GM20431 (cell line): ENCODE results near the gene SPACDR.

Experiments
- in situ Hi-C: fragments of 300-500 bp; cut with MseI, MboI; formaldehyde crosslinking; loops from one replicate; pipeline ENCODE4 v1.15.0; 2020; ENCODE audit warnings: low sequenced_read_pairs; ENCODE audit not compliant: unreplicated experiment

SPACDR gene

GRCh38 chr7:100486753-100487446, 22.8 kb upstream of the SPACDR start:
- in situ Hi-C loops = loop anchor here (10.0 to 25.0 kb wide), 2 partner anchors 68 to 200 kb away; partner anchors contain the start of gene GIGYF1

- in situ Hi-C loops = loop anchor here (10.0 to 25.0 kb wide), 2 partner anchors 69 to 201 kb away; partner anchors contain the start of gene GIGYF1
Observed at GRCh38 chr7:100486111-100486636, 22.1 kb upstream of the SPACDR start.

- in situ Hi-C loops = loop anchor here (10.0 to 25.0 kb wide), 2 partner anchors 69 to 202 kb away; partner anchors contain the start of gene GIGYF1
Observed at GRCh38 chr7:100485471-100485876, 21.4 kb upstream of the SPACDR start.

GRCh38 chr7:100484673-100485045, 20.6 kb upstream of the SPACDR start:
- in situ Hi-C loops = loop anchor here (10.0 to 25.0 kb wide), 2 partner anchors 70 to 203 kb away; partner anchors contain the start of gene GIGYF1

GRCh38 chr7:100483722-100484672, 19.9 kb upstream of the SPACDR start, which contains the start of gene NYAP1:
Gene NYAP1, plus strand, starts transcription at chr7:100483927. Its CDS starts 1,385 bp downstream, at chr7:100485312.
- in situ Hi-C loops = loop anchor here (10.0 to 25.0 kb wide), 2 partner anchors 71 to 203 kb away; partner anchors contain the start of gene GIGYF1

- in situ Hi-C loops = loop anchor here (10.0 to 25.0 kb wide), 2 partner anchors 72 to 204 kb away; partner anchors contain the start of gene GIGYF1
Observed at GRCh38 chr7:100483090-100483721, 19.1 kb upstream of the SPACDR start.

- in situ Hi-C loops = loop anchor here (10.0 to 25.0 kb wide), 2 partner anchors 72 to 205 kb away; partner anchors contain the start of gene GIGYF1
Observed at GRCh38 chr7:100482728-100483089, 18.6 kb upstream of the SPACDR start.

GRCh38 chr7:100481466-100481865, 17.4 kb upstream of the SPACDR start:
- in situ Hi-C loops = loop anchor here (10.0 to 25.0 kb wide), 2 partner anchors 73 to 206 kb away; partner anchors contain the start of gene GIGYF1

GRCh38 chr7:100478958-100479660, 15.0 kb upstream of the SPACDR start, which contains the start of gene TSC22D4:
Gene TSC22D4, minus strand, starts transcription at chr7:100479214. Its CDS starts 1,176 bp downstream, at chr7:100478038.
- in situ Hi-C loops = loop anchor here (25.0 kb wide), 1 partner anchor 208 kb away; the partner anchor contains the start of gene GIGYF1

- in situ Hi-C loops = loop anchor here (25.0 kb wide), 1 partner anchor 209 kb away; the partner anchor contains the start of gene GIGYF1
Observed at GRCh38 chr7:100477871-100478267, 13.8 kb upstream of the SPACDR start.

GRCh38 chr7:100476903-100477870, 13.1 kb upstream of the SPACDR start:
- in situ Hi-C loops = loop anchor here (25.0 kb wide), 1 partner anchor 210 kb away; the partner anchor contains the start of gene GIGYF1

GRCh38 chr7:100476101-100476780, 12.2 kb upstream of the SPACDR start:
- in situ Hi-C loops = loop anchor here (25.0 kb wide), 1 partner anchor 211 kb away; the partner anchor contains the start of gene GIGYF1

GRCh38 chr7:100475549-100475948, 11.5 kb upstream of the SPACDR start:
- in situ Hi-C loops = loop anchor here (25.0 kb wide), 1 partner anchor 212 kb away; the partner anchor contains the start of gene GIGYF1

GRCh38 chr7:100472854-100473499, 8.9 kb upstream of the SPACDR start:
- in situ Hi-C loops = no loop called here

GRCh38 chr7:100472121-100472851, 8.2 kb upstream of the SPACDR start:
- in situ Hi-C loops = no loop called here

- in situ Hi-C loops = no loop called here
Observed at GRCh38 chr7:100471021-100471420, 7.0 kb upstream of the SPACDR start.
